Body of pancreas (tissue), 4 donors: ENCODE data around the gene MROH2A.

Experiments
- POLR2A ChIP-seq, 3 donors: fragments of 450-650 bp; IDR thresholded peaks; one replicate each; pipeline ENCODE4 v1.6.1; 2016; ENCODE audit warnings: antibody characterized with exemption in 3 of 3, mild to moderate bottlenecking in 2 of 3
- TF ChIP-seq, protein P1 (sequence below), 7 experiments: fragments of 450-650 bp in 4 of 7; fragments of 200-600 bp in 3 of 7; sonication (generic) in 3 of 7; IDR thresholded peaks; one replicate each; pipeline ENCODE4 v1.5.1; 2016 to 2019; ENCODE audit warnings: antibody characterized with exemption in 7 of 7

DNA sequence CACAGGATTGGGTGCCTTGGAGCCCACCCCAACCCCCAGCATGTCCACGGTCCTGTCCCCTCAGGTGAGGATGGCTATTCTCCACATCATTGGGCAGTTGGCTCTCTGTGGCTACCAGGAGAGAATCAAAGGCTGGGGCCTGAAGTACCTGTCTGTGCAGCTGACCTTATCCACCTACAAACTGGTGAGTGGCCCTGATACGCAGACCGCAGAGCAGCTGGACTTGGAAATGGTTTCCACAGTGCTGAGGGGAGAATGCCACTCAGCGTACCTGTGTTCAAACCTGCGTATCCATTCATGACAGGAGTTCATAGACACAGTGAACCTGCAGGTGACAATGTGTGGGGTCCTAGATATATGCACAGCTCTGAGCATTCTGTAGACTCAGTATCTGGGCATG lies 21.6 kb downstream of the MROH2A start:
- TF ChIP-seq, protein P1, sequence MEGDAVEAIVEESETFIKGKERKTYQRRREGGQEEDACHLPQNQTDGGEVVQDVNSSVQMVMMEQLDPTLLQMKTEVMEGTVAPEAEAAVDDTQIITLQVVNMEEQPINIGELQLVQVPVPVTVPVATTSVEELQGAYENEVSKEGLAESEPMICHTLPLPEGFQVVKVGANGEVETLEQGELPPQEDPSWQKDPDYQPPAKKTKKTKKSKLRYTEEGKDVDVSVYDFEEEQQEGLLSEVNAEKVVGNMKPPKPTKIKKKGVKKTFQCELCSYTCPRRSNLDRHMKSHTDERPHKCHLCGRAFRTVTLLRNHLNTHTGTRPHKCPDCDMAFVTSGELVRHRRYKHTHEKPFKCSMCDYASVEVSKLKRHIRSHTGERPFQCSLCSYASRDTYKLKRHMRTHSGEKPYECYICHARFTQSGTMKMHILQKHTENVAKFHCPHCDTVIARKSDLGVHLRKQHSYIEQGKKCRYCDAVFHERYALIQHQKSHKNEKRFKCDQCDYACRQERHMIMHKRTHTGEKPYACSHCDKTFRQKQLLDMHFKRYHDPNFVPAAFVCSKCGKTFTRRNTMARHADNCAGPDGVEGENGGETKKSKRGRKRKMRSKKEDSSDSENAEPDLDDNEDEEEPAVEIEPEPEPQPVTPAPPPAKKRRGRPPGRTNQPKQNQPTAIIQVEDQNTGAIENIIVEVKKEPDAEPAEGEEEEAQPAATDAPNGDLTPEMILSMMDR (IDR thresholded peaks at IDR 0.05), result no peak
- no peak for TF ChIP-seq POLR2A (IDR thresholded peaks at IDR 0.05)
